ENCODE results near the gene SECISBP2.

DNA sequence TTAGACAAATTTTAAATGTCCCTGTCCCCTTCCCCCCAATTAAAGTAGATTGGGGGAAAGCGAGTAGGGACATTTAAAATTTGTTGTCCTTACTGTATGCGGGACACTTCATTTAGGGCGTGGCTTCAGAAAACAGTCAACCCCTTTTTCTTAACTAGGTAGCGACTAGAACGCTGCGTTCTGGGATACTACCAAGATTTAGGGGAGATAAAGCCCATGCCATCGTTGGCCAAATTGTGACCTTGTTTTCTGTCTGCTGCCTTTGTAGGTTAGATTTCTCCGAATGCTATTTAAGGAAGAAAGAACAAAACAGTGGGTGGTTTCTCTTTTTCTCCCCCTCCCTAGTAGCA is 6.1 kb upstream of the SECISBP2 start:
- TF ChIP-seq, protein P1, sequence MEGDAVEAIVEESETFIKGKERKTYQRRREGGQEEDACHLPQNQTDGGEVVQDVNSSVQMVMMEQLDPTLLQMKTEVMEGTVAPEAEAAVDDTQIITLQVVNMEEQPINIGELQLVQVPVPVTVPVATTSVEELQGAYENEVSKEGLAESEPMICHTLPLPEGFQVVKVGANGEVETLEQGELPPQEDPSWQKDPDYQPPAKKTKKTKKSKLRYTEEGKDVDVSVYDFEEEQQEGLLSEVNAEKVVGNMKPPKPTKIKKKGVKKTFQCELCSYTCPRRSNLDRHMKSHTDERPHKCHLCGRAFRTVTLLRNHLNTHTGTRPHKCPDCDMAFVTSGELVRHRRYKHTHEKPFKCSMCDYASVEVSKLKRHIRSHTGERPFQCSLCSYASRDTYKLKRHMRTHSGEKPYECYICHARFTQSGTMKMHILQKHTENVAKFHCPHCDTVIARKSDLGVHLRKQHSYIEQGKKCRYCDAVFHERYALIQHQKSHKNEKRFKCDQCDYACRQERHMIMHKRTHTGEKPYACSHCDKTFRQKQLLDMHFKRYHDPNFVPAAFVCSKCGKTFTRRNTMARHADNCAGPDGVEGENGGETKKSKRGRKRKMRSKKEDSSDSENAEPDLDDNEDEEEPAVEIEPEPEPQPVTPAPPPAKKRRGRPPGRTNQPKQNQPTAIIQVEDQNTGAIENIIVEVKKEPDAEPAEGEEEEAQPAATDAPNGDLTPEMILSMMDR (conservative IDR thresholded peaks at IDR 0.05; ENCODE audit: low read depth in 2 of 2): no peak
- TF ChIP-seq EZH2phosphoT487 (IDR thresholded peaks at IDR 0.05; ENCODE audit: unreplicated experiment): no peak
- TF ChIP-seq EZH2 (IDR thresholded peaks at IDR 0.05; ENCODE audit: low read depth, unreplicated experiment): no peak
- no peak for TF ChIP-seq JUNB (IDR thresholded peaks at IDR 0.05; ENCODE audit: unreplicated experiment)

Data from GM23338 (cell line).